Right lung (tissue), 5 donors: Measurements from ENCODE around the gene HGS. TPM values are rescaled to one million over a fixed set of nuclear protein-coding genes. Genes with fewer than 3 reads are reported as not detected.

Experiments
- DNase-seq, 2 donors: peaks; one replicate each; pipeline ENCODE4 v3.0.0-alpha.2; 2013
- polyA plus RNA-seq, 5 donors: library from polyadenylated mRNA; unstranded; fragments of 120-200 nt; gene quantifications; one replicate each; pipeline versions ENCODE4 v1.2.1 to v1.2.3, GENCODE V29; 2013; ENCODE audit warnings: inconsistent platforms in 1 of 5, low replicate concordance in 1 of 5; ENCODE audit not compliant: insufficient read length in 5 of 5, insufficient read depth in 1 of 5

Gene HGS
- polyA plus RNA-seq, 5 donors, result 76.4 to 92.3 (median 82.1) TPM

DNA sequence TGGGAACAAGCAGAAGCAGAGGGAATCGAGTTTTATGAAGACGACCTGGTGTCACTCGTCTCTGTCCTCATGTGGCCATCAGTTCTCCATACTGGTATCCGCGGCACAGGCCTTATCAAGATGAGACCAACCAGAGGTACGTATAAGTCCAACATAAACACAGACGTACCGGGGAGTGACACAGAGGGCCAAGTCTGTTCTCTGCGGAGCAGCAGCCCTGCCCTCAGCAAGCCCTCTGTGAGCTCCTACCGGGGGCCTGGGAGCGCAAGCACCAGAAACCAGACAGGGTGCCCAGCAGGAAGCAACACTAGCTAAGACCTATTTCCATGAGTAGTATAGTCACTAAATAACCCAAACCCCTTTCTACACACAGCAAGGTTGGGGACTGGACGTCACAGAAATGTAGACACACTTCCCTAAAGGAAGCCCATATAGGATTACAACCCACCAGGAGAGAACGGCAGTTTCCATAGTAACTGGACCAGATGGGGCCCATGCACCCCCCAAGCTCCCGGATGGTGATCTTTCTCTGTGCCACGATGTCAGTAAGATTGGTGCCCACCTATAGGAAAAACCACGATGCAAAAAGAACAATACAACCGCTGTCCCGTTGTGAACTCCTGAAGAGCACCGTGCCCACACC lies 1.1 kb upstream of the HGS start:
- DNase-seq, result no peak

DNA sequence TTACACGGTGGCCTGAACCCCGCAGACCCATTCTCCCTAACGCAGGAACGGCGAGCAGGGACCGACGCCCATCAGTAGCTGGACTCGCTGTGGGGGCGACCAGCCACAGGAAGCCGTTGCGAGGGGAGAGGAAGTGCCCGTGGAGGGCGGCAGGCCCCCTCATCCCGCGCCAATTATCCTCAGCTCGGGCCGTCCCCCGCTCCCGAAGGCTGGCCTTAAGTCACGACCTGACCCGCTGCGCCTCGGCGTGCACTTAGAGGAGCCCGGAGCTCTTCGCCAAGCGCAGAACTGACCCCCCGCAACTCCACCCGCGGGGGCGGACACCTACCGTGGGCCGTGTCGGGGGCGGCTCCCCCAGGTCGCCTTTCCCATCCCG lies 615 bp upstream of the HGS start:
- no peak for DNase-seq

GRCh38 chr17:81684442-81684911 lies 666 bp downstream of the HGS start:
- no peak for DNase-seq

- DNase-seq, result no peak
Measured at GRCh38 chr17:81685108-81685507, 1.3 kb downstream of the HGS start.

DNA sequence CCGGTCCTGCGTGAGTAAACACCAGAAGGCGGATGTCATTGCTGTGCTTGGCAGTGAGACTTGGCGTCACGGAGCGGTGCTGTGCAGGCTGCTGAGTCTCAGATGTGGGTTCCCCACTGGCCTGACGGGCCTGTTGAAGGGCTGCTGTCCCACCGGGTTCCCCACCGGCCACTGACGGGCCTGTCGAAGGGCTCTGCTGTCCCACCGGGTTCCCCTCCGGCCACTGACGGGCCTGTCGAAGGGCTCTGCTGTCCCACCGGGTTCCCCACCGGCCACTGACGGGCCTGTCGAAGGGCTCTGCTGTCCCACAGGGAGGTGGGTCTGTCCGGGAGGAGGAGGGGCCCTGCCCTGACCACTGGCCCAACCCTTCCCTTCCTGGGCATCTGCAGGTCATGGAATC lies 2.8 kb downstream of the HGS start:
- DNase-seq, result no peak

GRCh38 chr17:81687770-81688541 lies 4.1 kb downstream of the HGS start:
- no peak for DNase-seq

GRCh38 chr17:81688616-81689015 lies 4.8 kb downstream of the HGS start:
- no peak for DNase-seq

- no peak for DNase-seq
Measured at GRCh38 chr17:81690066-81690465, 6.3 kb downstream of the HGS start.

DNA sequence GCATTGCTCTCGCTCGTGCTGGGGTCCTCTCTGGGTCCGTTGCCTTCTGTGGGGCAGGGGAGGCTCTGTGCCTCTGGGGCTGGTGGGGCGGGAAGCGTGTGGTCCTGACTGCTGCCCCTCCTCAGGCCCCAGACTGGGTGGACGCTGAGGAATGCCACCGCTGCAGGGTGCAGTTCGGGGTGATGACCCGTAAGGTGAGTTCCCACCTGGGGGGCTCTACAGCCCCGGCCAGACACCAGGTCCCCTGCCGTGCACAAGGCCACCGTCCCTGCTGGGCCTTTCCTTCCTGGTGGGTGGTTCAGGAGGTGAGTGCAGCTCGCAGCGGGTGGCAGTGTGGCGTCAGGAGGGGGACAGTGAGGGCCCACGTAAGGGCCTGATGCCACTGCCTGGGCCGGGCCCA lies 6.7 kb downstream of the HGS start:
- DNase-seq, result no peak

GRCh38 chr17:81691196-81691595 lies 7.4 kb downstream of the HGS start:
- no peak for DNase-seq

DNA sequence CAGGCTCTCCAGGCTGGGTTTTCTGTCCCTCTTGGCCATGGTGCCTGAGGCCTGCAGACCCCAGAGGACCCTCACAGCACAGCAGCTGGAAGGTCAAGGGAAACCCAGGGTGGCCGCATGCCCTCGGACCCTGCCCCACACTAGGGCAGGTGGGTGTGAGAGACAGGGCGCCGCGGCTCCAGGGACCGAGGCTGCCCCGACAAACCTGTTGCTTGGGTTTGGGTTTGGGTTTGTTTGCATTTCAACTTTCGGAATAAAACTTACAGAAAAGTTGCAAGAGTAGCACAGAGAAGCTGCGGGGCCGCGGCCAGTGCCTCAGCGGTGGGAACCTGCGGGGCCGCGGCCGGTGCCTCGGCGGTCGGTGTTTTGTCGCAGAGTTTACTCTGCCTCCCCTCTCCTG lies 7.8 kb downstream of the HGS start:
- no peak for DNase-seq

DNA sequence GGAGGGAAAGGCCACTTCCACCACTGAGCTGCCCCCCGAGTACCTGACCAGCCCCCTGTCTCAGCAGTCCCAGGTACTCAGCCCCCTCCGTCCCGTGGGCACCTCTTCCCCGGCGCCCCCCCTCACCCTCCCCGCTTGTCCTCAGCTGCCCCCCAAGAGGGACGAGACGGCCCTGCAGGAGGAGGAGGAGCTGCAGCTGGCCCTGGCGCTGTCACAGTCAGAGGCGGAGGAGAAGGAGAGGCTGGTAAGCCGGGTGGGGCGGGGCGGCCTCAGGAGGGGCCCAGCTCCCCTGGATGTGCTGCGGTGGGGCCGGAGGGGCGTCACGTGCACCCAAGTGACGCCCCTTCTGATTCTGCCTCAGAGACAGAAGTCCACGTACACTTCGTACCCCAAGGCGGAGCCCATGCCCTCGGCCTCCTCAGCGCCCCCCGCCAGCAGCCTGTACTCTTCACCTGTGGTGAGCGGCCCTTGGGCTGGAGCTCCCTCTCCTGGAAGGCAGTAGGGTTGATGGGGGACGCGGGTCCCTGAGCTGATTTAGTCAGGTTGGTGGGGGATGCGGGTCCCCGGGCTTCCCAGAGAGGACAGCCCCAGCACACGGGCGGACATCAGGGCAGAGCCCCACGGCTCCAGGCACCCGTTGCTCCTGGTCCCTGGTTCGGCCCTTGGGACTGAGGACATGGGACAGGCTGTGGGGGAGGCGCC lies 9.8 kb downstream of the HGS start:
- no peak for DNase-seq

- DNase-seq, result no peak
Measured at GRCh38 chr17:81694810-81695209, 11.0 kb downstream of the HGS start.

DNA sequence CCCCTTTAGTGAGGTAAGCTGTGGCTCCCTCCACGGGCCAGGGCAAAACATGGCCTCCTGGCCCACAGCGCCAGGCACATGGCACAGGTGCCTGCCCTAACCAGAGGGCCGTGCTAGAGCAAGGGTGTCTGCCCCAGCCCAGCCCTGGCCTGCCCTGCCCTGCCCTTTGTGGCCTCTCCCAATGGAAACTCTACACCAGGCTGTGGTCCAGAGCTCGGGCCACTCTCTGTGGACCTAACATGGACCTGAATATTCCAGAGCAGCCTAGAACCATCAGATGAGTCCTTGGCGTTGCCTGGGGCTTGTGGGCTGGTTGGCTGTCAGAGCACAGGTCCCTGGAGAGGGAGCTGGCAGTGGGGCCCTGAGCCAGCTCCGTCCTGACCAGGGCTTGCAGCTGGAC lies 11.4 kb downstream of the HGS start:
- no peak for DNase-seq

DNA sequence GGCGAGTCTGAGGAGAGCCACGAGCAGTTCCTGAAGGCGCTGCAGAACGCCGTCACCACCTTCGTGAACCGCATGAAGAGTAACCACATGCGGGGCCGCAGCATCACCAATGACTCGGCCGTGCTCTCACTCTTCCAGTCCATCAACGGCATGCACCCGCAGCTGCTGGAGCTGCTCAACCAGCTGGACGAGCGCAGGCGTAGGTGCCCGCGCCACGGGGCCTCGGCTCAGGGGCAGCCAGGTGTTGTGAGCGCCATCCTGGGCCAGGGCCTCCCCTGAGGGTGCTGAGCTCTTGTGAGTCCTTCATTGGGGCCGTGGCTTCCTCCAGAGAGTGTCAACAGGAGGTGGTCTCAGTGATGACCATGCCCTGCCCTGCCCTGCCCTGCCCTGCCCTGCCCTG lies 12.0 kb downstream of the HGS start:
- DNase-seq, result no peak

DNA sequence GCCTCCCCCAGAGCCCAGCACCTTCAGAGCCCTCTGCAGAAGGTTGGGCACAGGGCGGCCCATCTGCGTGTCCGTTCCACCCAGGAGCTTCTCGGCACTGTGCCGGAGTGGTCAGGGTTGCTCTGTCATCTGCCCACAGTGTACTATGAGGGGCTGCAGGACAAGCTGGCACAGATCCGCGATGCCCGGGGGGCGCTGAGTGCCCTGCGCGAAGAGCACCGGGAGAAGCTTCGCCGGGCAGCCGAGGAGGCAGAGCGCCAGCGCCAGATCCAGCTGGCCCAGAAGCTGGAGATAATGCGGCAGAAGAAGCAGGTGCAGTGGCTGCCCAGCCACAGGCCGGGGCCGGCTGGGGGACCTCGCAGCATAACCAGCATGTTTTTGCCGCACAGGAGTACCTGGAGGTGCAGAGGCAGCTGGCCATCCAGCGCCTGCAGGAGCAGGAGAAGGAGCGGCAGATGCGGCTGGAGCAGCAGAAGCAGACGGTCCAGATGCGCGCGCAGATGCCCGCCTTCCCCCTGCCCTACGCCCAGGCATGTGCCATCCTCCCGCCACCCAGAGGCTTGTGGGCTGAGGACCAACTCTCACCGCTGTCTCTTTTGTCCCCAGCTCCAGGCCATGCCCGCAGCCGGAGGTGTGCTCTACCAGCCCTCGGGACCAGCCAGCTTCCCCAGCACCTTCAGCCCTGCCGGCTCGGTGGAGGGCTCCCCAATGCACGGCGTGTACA lies 12.6 kb downstream of the HGS start:
- DNase-seq, result no peak

- DNase-seq, result no peak
Measured at GRCh38 chr17:81697261-81698044, 13.6 kb downstream of the HGS start.

DNA sequence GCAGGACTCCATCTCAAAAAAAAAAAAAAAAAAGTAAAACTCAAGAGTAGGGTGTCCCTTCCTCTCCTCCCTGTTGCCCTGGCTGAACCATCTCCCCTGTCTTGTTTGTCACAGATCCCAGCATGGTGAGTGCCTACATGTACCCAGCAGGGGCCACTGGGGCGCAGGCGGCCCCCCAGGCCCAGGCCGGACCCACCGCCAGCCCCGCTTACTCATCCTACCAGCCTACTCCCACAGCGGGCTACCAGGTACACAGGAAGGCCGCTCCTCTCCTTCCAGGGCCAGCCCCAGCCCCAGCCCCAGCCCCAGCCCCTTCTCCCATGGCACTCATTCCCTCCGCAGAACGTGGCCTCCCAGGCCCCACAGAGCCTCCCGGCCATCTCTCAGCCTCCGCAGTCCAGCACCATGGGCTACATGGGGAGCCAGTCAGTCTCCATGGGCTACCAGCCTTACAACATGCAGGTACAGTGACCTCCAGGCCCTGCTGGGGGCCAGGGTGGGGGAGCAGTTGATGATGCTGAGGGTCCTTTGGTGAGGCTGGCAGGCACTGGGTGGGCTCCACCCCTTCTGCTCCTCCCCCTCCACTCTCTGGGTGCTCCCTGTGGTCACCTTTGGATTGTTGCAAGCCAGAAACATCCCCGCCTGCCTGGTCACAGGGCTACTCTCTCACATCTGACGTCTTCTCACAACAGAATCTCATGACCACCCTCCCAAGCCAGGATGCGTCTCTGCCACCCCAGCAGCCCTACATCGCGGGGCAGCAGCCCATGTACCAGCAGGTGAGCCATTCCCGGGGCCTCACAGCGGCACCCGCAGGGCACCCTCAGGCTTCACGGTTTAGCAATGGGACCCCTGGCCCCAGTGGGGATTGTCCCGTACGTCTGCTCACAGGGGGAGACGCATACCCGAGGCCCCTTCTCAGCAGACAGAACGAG lies 16.8 kb downstream of the HGS start:
- no peak for DNase-seq

- DNase-seq, result no peak
Measured at GRCh38 chr17:81701288-81702071, 17.7 kb downstream of the HGS start.
